Endothelial cell of umbilical vein (primary cell): ENCODE data around the gene LSMEM2.

Experiments used
- EZH2 ChIP-seq: IDR thresholded peaks from 2 replicates; pipeline ENCODE4 v1.6.1; 2012; ENCODE audit warnings: borderline replicate concordance, low read depth, mild to moderate bottlenecking, moderate library complexity, low read length, inconsistent platforms; ENCODE audit not compliant: severe bottlenecking
- FOS ChIP-seq: IDR thresholded peaks from 2 replicates; pipeline ENCODE4 v1.6.1; 2011; ENCODE audit warnings: mild to moderate bottlenecking, low read length, moderate library complexity, borderline replicate concordance; ENCODE audit not compliant: insufficient read depth
- GATA2 ChIP-seq: IDR thresholded peaks from 2 replicates; pipeline ENCODE4 v1.7.0; 2011; ENCODE audit warnings: low read depth, mild to moderate bottlenecking, moderate library complexity, mixed read lengths, low read length; ENCODE audit not compliant: insufficient read length, insufficient read depth
- JUN ChIP-seq: IDR thresholded peaks from 2 replicates; pipeline ENCODE4 v1.6.1; 2011; ENCODE audit warnings: borderline replicate concordance, low read depth; ENCODE audit not compliant: insufficient read length, insufficient read depth
- MYC ChIP-seq: IDR thresholded peaks from one replicate; pipeline ENCODE4 v1.6.1; 2011; ENCODE audit warnings: mild to moderate bottlenecking, low read depth, low read length
- POLR2A ChIP-seq: IDR thresholded peaks from 2 replicates; pipeline ENCODE4 v1.6.1; 2012; ENCODE audit warnings: low read depth, mild to moderate bottlenecking, control low read depth, low read length
- POLR2AphosphoS5 ChIP-seq: IDR thresholded peaks from 2 replicates; pipeline ENCODE4 v1.6.1; 2012; ENCODE audit warnings: low read depth, mild to moderate bottlenecking, control low read depth, low read length, moderate library complexity; ENCODE audit not compliant: insufficient read depth
- TF ChIP-seq, protein P1 (sequence below), 2 donors: IDR thresholded peaks; 1 replicate in 1 of 2; 2 replicates in 1 of 2; pipeline ENCODE4 v1.5.1; 2011; ENCODE audit warnings: low read length in 2 of 2, mild to moderate bottlenecking in 2 of 2, moderate library complexity in 2 of 2, control low read depth in 1 of 2, inconsistent platforms in 1 of 2, low read depth in 1 of 2; ENCODE audit not compliant: insufficient read depth in 1 of 2; ENCODE audit errors: extremely low read depth in 1 of 2
- TF ChIP-seq, protein P2 (sequence below): IDR thresholded peaks from 2 replicates; pipeline ENCODE4 v1.6.1; 2011; ENCODE audit not compliant: insufficient read depth, insufficient read length

DNA sequence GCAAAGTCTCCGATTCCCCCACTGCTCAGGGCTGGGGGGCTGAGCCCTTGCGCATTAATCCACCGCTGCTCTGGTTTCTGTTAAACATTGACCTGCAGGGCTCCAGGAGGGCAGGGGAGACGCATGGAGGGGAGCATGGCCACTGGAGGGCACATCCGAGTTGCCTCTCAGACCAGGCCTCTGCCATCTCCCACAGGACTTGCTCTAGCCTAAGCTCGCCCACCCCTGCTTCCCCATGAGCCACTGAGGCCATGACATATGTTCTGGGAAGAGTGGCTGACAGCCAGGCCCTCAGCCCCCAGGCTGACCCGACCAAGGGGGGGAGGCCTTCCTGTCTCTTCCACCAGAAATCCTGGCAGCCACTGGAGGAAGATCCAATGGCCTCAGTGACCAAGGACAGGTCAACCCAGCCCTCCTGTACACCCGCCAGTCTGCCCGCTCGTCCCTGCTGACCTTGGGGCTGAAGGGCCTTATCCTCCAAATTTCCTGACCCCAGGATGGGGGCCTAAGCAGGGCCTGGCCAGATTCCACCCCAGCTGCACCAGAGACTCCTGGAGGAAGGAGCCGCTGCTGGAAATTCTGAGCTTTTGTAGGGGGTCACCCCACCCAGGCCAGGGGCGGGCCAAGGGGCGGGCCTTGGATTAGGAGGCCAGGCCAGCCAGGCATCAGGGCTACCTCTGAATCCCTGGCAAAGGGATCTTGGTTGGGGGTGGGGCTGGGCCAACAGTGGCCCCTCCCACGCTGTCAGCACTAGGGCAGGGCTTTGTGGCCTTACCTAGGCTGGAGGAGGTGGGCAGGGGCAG, 24.3 kb downstream of the LSMEM2 start, which contains the start of gene HYAL1:
- TF ChIP-seq, protein P1, sequence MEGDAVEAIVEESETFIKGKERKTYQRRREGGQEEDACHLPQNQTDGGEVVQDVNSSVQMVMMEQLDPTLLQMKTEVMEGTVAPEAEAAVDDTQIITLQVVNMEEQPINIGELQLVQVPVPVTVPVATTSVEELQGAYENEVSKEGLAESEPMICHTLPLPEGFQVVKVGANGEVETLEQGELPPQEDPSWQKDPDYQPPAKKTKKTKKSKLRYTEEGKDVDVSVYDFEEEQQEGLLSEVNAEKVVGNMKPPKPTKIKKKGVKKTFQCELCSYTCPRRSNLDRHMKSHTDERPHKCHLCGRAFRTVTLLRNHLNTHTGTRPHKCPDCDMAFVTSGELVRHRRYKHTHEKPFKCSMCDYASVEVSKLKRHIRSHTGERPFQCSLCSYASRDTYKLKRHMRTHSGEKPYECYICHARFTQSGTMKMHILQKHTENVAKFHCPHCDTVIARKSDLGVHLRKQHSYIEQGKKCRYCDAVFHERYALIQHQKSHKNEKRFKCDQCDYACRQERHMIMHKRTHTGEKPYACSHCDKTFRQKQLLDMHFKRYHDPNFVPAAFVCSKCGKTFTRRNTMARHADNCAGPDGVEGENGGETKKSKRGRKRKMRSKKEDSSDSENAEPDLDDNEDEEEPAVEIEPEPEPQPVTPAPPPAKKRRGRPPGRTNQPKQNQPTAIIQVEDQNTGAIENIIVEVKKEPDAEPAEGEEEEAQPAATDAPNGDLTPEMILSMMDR (IDR thresholded peaks at IDR 0.05; ENCODE audit: extremely low read depth in 1 of 2, insufficient read depth in 1 of 2, low read depth in 1 of 2, low read length in 2 of 2), result peak in 1 of 2 donors; percentile 10
- no peak for TF ChIP-seq MYC
- no peak for TF ChIP-seq POLR2A
- TF ChIP-seq FOS, result no peak
- TF ChIP-seq, protein P2, sequence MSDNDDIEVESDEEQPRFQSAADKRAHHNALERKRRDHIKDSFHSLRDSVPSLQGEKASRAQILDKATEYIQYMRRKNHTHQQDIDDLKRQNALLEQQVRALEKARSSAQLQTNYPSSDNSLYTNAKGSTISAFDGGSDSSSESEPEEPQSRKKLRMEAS, result no peak
- TF ChIP-seq EZH2, result no peak
- peak; percentile 25 for TF ChIP-seq POLR2AphosphoS5
- no peak for TF ChIP-seq JUN
- TF ChIP-seq GATA2, result no peak
